Suppressor macrophage (primary cell): Measurements from ENCODE around the gene XPNPEP2.

Experiments
- DNase-seq, 4 experiments: peaks; one replicate each; pipeline ENCODE4 v3.0.0-alpha.2; 2020 to 2022
- total RNA-seq, 17 experiments: gene quantifications; one replicate each; lab custom pipeline; 2026; ENCODE audit warnings: mixed read lengths in 6 of 17, inconsistent platforms in 3 of 17; lab: John Stamatoyannopoulos, UW

Gene XPNPEP2
- total RNA-seq: 0.42 to 2.0 (median 1.2) reads per million in 17 experiments

- DNase-seq: no peak
Observed at GRCh38 chrX:129738466-129739308, at the start of gene XPNPEP2. Gene XPNPEP2, plus strand, starts transcription at chrX:129738979. Its CDS starts 235 bp downstream, at chrX:129739214.

GRCh38 chrX:129689796-129690195, 49.0 kb upstream of the XPNPEP2 start:
- DNase-seq: peak; percentile 6 to 64 (median 54)

- DNase-seq: no peak
Observed at GRCh38 chrX:129690435-129690834, 48.3 kb upstream of the XPNPEP2 start.

GRCh38 chrX:129693354-129693753, 45.4 kb upstream of the XPNPEP2 start:
- DNase-seq: peak; percentile 15 to 56 (median 50)

- DNase-seq: no peak
Observed at GRCh38 chrX:129694805-129695204, 44.0 kb upstream of the XPNPEP2 start.

- no peak for DNase-seq
Observed at GRCh38 chrX:129695535-129695934, 43.2 kb upstream of the XPNPEP2 start.

- no peak for DNase-seq
Observed at GRCh38 chrX:129695937-129696336, 42.8 kb upstream of the XPNPEP2 start.

- DNase-seq: no peak
Observed at GRCh38 chrX:129696463-129697155, 42.2 kb upstream of the XPNPEP2 start.

GRCh38 chrX:129697204-129697829, 41.5 kb upstream of the XPNPEP2 start:
- no peak for DNase-seq

GRCh38 chrX:129698150-129698549, 40.6 kb upstream of the XPNPEP2 start:
- no peak for DNase-seq

- DNase-seq: no peak
Observed at GRCh38 chrX:129700536-129700935, 38.2 kb upstream of the XPNPEP2 start.

- no peak for DNase-seq
Observed at GRCh38 chrX:129701624-129702069, 37.1 kb upstream of the XPNPEP2 start.

GRCh38 chrX:129704491-129704890, 34.3 kb upstream of the XPNPEP2 start:
- DNase-seq: no peak

- DNase-seq: no peak
Observed at GRCh38 chrX:129705377-129705925, 33.3 kb upstream of the XPNPEP2 start.

GRCh38 chrX:129705988-129706387, 32.8 kb upstream of the XPNPEP2 start:
- DNase-seq: no peak

GRCh38 chrX:129706400-129707072, 32.2 kb upstream of the XPNPEP2 start:
- no peak for DNase-seq

GRCh38 chrX:129714581-129714980, 24.2 kb upstream of the XPNPEP2 start:
- peak in 3 of 4 experiments; percentile 32 to 51 (median 34) for DNase-seq

GRCh38 chrX:129716507-129716906, 22.3 kb upstream of the XPNPEP2 start:
- DNase-seq: no peak

- no peak for DNase-seq
Observed at GRCh38 chrX:129717892-129718291, 20.9 kb upstream of the XPNPEP2 start.

- DNase-seq: peak; percentile 17 to 57 (median 44)
Observed at GRCh38 chrX:129718676-129719075, 20.1 kb upstream of the XPNPEP2 start.

GRCh38 chrX:129719268-129719667, 19.5 kb upstream of the XPNPEP2 start:
- no peak for DNase-seq

- no peak for DNase-seq
Observed at GRCh38 chrX:129719931-129720530, 18.7 kb upstream of the XPNPEP2 start.
